GM12801 (cell line): ENCODE data around the gene NMT1.

Source experiments
- TF ChIP-seq, protein P1 (sequence below): IDR thresholded peaks from one replicate; pipeline ENCODE4 v1.5.1; 2011; ENCODE audit warnings: control low read depth; ENCODE audit not compliant: insufficient read length; ENCODE audit errors: extremely low read depth

Gene NMT1

DNA sequence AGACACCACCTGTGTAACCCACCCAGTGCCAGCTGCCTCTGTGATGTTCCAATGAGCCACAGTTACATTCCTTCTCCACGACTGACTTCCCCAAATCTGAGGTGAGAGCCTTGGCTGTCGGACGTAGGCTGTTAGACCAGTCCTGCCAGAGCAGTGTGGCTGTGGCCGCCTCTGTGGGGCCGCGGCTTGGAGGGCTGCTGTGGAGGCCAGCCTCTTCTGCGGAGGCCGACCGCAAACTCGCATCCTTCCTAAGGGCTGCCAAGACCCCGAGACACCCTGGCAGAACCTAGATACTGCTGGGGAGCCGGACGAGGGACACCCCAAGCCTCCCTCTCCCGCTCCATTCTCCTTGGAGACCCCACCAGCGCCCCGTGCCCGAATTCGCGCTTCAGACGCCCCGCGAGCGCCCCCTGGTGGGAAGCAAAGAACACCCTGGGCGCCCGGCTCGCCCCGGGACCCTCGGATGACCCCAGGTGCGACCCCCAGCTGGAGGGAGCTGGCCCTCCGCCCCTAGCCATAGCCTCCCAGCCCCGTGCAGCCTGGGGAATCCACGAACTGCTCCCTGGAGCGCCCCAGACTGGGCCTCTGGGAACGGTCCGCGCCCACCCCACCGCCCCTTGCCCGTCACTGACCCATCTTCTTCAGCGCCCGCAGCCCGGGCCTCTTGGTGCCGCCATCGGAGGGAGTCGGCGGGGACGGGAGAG lies 70.7 kb downstream of the NMT1 start:
- TF ChIP-seq, protein P1, sequence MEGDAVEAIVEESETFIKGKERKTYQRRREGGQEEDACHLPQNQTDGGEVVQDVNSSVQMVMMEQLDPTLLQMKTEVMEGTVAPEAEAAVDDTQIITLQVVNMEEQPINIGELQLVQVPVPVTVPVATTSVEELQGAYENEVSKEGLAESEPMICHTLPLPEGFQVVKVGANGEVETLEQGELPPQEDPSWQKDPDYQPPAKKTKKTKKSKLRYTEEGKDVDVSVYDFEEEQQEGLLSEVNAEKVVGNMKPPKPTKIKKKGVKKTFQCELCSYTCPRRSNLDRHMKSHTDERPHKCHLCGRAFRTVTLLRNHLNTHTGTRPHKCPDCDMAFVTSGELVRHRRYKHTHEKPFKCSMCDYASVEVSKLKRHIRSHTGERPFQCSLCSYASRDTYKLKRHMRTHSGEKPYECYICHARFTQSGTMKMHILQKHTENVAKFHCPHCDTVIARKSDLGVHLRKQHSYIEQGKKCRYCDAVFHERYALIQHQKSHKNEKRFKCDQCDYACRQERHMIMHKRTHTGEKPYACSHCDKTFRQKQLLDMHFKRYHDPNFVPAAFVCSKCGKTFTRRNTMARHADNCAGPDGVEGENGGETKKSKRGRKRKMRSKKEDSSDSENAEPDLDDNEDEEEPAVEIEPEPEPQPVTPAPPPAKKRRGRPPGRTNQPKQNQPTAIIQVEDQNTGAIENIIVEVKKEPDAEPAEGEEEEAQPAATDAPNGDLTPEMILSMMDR = no peak

DNA sequence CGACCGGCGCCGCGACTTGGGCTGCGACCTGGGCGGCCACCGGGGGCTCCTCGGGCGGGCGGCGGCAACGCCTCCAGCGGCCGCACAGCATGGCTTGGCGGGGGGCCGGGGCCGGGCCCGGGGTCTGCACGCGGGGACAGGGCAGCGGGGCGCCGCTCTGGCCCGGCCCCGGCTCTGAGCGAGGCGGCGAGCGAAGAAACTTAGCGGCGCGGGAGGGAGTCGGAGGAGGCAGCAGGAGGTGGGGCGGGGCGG lies 71.1 kb downstream of the NMT1 start, which contains the start of gene PLCD3:
Gene PLCD3 (minus strand): TSS at position 196 of the 252 bp plus-strand sequence. CDS start 105 bp downstream, at position 91.
- TF ChIP-seq, protein P1 = no peak

DNA sequence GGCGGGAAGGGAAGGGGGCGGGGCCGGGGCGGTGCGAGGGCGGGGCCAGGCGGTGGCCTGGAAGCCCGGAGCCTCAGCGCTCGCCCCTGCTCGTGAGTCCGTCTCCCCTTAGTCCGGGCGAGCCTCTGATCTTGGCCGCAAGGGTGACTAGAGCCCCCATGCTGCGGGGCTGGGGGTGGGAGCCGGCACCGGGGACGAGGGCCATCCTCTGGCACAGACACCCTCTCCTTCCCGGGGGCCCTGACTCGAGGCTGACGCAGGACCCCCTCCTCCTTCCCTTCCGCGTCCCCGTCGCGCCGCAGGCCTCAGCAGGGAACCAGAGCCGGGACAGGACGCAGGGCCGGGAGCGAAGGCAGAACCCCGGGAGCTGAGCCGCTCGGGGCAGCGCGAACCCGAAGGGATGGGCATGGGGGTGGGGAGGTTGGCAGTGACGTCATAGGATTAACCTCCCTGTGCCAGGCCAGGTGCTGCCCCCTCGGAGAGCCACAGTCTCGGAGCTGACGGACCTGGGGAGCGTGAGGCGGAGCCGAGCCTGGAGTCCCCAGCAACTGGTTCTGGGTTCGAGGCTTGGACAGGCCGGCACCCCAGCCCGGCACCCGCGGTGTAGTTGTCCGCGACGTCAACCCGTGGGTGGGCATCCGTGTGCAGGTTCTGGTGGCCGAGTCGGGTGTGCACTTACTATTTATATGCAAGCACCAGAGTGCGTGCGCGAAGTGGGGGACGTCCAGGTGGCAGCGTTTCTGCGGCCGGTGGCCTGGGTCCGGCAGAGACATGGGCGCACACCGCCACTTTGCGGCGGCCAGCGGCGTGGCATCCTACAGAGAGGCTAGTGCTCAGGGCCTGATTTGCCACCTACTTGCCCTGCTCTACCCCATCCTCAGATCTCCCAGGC lies 71.7 kb downstream of the NMT1 start:
- TF ChIP-seq, protein P1 = no peak

DNA sequence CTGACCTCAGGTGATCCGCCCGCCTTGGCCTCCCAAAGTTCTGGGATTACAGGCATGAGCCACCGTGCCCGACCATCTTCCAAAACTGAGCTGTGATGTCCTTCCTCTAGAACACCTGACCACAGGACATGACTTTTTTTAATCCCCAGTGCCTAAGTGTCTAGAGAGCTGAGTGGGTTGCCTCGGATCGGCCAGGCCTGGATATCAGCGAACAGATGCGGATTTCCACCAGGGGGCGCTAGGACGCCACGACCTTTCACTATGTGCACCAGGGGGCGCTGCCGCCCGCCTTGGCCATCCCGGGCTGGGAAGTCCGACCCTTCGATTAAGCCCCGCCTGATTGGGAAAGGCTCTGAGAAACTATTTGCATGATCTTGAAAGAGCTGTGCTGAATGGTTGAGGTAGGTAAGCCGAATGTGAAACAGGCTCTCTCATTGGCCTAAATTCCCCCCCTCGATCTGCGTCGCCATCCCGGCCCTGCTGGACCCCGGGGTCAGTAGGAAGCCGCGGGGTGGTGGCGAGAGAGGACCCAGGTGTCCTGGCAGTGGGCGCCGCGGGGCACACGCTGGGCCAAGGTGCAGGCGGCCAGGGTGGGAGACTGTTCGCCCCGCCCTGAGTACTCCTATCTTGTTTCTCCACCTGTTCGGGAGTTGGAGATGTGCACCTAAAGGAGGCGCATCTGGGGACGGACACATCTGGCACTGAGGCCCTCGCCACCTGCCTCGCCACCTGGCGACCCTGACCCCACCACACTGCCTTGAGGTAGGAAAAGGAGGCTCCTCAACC lies 74.3 kb downstream of the NMT1 start, which contains the start of gene ACBD4:
Gene ACBD4 (plus strand): TSS at position 496 of the 786 bp plus-strand sequence. CDS start 458 bp downstream, outside the sequence.
- TF ChIP-seq, protein P1 = peak; percentile 92

DNA sequence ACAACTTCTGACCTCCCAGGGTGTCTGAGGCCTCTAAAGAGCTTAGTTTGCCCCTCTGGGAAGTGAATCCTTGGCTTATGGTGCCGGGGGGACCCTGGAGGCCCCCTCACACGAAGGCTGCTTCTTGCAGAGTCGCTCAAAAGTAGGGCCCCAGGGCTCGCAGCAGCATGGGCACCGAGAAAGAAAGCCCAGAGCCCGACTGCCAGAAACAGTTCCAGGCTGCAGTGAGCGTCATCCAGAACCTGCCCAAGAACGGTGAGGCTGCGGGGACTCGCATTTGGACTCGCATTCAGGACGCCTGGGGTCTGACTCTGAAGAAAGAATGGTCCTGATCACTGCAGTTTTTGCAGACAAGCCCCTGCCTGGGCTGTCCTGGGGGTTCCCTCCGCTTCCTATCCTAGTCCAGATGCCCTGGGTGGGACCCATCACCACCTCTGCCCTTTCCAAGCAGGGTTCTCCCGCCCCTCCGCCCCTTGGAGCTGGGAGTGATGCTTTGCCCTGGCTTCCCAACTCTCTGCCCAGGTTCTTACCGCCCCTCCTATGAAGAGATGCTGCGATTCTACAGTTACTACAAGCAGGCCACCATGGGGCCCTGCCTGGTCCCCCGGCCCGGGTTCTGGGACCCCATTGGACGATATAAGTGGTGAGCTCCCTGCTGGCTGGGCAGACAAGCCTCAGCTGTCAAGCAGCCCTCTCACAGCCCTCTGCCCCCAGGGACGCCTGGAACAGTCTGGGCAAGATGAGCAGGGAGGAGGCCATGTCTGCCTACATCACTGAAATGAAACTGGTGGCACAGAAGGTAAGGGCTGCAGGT lies 75.1 kb downstream of the NMT1 start:
- TF ChIP-seq, protein P1 = no peak

DNA sequence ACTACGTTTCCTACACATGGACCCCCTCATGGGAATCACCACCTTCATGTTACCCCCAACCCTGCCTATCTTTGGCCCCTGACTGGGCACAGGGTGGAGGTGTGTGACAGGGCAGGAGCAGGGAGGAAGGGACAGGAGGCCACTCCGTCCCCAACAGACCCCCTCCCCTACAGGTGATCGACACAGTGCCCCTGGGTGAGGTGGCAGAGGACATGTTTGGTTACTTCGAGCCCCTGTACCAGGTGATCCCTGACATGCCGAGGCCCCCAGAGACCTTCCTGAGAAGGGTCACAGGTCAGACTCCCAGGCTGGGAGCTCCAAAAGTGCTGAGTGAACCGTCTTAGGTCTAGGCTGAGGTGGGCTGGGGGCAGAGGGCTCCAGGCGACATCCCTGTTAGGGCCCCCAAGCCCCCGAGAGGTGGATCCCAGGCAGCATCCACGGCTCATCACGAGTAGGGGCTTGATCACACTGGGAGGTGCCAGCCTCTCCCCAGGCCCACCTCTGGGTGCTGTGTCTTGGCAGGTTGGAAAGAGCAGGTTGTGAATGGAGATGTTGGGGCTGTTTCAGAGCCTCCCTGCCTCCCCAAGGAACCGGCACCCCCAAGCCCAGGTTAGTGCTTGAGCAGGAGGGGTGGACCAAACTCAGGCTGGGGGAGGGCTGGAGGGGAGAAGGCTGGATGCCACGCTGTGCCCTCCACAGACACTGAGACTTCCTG lies 75.9 kb downstream of the NMT1 start:
- TF ChIP-seq, protein P1 = no peak
